GM21619 (cell line): Measurements from ENCODE around the gene SCNN1A.

Source experiments
- ATAC-seq: cut with Tn5 transposase; IDR thresholded peaks from one replicate; pipeline ENCODE4 v1.9.1; 2021; ENCODE audit not compliant: unreplicated experiment

Gene SCNN1A

GRCh38 chr12:6301721-6302120 is 73.6 kb downstream of the SCNN1A start:
- ATAC-seq: no peak

DNA sequence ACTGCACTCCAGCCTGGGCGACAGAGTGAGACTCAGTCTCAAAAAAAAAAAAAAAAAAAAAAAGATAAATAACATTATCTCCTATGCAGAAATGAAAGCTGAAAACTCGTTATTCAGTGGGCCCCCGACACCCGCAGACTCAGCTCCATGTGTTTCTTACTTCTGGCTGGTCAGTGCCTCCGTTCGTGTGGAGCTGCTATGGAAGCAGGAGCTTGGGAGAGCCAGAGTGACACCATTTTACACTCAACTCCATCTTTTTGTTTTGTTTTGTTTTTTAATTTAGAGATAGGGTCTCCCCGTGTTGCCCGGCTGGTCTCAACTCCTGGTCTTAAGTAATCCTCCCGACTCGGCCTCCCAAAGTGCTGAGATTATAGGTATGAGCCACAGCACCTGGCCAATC is 78.2 kb downstream of the SCNN1A start:
- ATAC-seq: no peak
